Measurements from ENCODE around the gene QKI.

GRCh38 chr6:163408352-163408991 lies 6.0 kb upstream of the QKI start:
- TF ChIP-seq CTCF (IDR thresholded peaks at IDR 0.05; ENCODE audit: low read depth, low read length) (no peak), MAX (IDR thresholded peaks at IDR 0.05; ENCODE audit: low read depth, low read length) (no peak), MYC (IDR thresholded peaks at IDR 0.05; ENCODE audit: low read depth, low read length) (no peak)
